Loucy (cell line): Measurements from ENCODE around the gene LKAAEAR1.

ENCODE experiments used
- H2AFZ ChIP-seq: fragments of 200-600 bp; sonication (generic); 2 replicates; pipeline ENCODE4 v1.6.0; 2016; ENCODE audit warnings: antibody characterized with exemption, mild to moderate bottlenecking, low read length, moderate library complexity
- H3F3A ChIP-seq: fragments of 200-600 bp; 2 replicates; pipeline ENCODE4 v1.6.0; 2016; ENCODE audit warnings: antibody characterized with exemption, low read depth, mild to moderate bottlenecking
- H3K27me3 ChIP-seq: fragments of 200-600 bp; sonication (generic); 2 replicates; pipeline ENCODE4 v1.6.1; 2014; ENCODE audit warnings: low read length, mild to moderate bottlenecking; ENCODE audit not compliant: insufficient read depth, poor library complexity, severe bottlenecking
- H3K36me3 ChIP-seq: fragments of 200-600 bp; sonication (generic); 2 replicates; pipeline ENCODE4 v1.6.1; 2016; ENCODE audit warnings: low read length; ENCODE audit not compliant: insufficient read depth
- H3K4me1 ChIP-seq: fragments of 200-600 bp; sonication (generic); 2 replicates; pipeline ENCODE4 v1.5.1; 2014; ENCODE audit warnings: low read length, mild to moderate bottlenecking; ENCODE audit not compliant: insufficient read depth, poor library complexity, severe bottlenecking
- H3K4me2 ChIP-seq: fragments of 200-600 bp; sonication (generic); 2 replicates; pipeline ENCODE4 v1.6.0; 2014; ENCODE audit warnings: antibody characterized with exemption, low read length, low read depth, mild to moderate bottlenecking; ENCODE audit not compliant: poor library complexity, severe bottlenecking
- H3K4me3 ChIP-seq: fragments of 200-600 bp; sonication (generic); 2 replicates; pipeline ENCODE4 v1.5.1; 2014; ENCODE audit warnings: low read length, mild to moderate bottlenecking, mixed read lengths; ENCODE audit not compliant: poor library complexity, severe bottlenecking
- H3K79me2 ChIP-seq: fragments of 200-600 bp; sonication (generic); 2 replicates; pipeline ENCODE4 v1.6.1; 2014; ENCODE audit warnings: low read length; ENCODE audit not compliant: insufficient read depth
- H3K9ac ChIP-seq: fragments of 200-600 bp; sonication (generic); 2 replicates; pipeline ENCODE4 v1.6.0; 2014; ENCODE audit warnings: mild to moderate bottlenecking, low read depth, low read length, moderate library complexity; ENCODE audit not compliant: poor library complexity, severe bottlenecking
- H3K9me2 ChIP-seq: fragments of 200-600 bp; sonication (generic); replicated peaks from 2 replicates; pipeline ENCODE4 v1.6.1; 2016; ENCODE audit warnings: low read depth, low read length, mixed read lengths
- H3K9me3 ChIP-seq: fragments of 200-600 bp; sonication (generic); 2 replicates; pipeline ENCODE4 v1.6.1; 2014; ENCODE audit warnings: mild to moderate bottlenecking, antibody characterized with exemption, low read length, low read depth; ENCODE audit not compliant: insufficient read depth
- H4K20me1 ChIP-seq: fragments of 200-600 bp; sonication (generic); 2 replicates; pipeline ENCODE4 v1.6.0; 2014; ENCODE audit warnings: antibody characterized with exemption, low read length, mild to moderate bottlenecking; ENCODE audit not compliant: insufficient read depth, poor library complexity, severe bottlenecking
- CTCF ChIP-seq: fragments of 200-600 bp; sonication (generic); conservative IDR thresholded peaks from 2 replicates; pipeline ENCODE4 v1.5.1; 2014; ENCODE audit warnings: mild to moderate bottlenecking, antibody characterized with exemption, low read length
- EZH2phosphoT487 ChIP-seq: fragments of 200-600 bp; IDR thresholded peaks from 2 replicates; pipeline ENCODE4 v1.6.1; 2018; ENCODE audit warnings: antibody characterized with exemption, mild to moderate bottlenecking, moderate library complexity, borderline replicate concordance

LKAAEAR1 gene

GRCh38 chr20:64078934-64079272 is 5.3 kb downstream of the LKAAEAR1 start:
- no peaks in the 10 kb centered on the region for H3K27me3 ChIP-seq

GRCh38 chr20:64077876-64078551 is 6.2 kb downstream of the LKAAEAR1 start:
- peaks cover 20% of the 10 kb centered on the region for H3F3A ChIP-seq
- no peak overlapping the region for H2AFZ ChIP-seq
- TF ChIP-seq EZH2phosphoT487 (no peak), CTCF (no peak)
- H3K4me2 ChIP-seq: peak overlapping the region; percentile 98
- H3K9me2 ChIP-seq: no peaks in the 10 kb centered on the region
- peak overlapping the region; percentile 86 for H3K9ac ChIP-seq
- no peaks in the 10 kb centered on the region for H3K9me3 ChIP-seq
- no peaks in the 10 kb centered on the region for H4K20me1 ChIP-seq
- H3K4me3 ChIP-seq: peak overlapping the region; percentile 83
- 0 out of 2 replicates have a peak, but pooled peaks cover 11% of the 10 kb centered on the region for H3K79me2 ChIP-seq
- H3K4me1 ChIP-seq: peaks cover 38% of the 10 kb centered on the region
- H3K36me3 ChIP-seq: no peaks in the 10 kb centered on the region
- no peaks in the 10 kb centered on the region for H3K27me3 ChIP-seq

More at GRCh38 chr20:64078934-64079272, 5.3 kb downstream of the LKAAEAR1 start:
- no peak overlapping the region for H2AFZ ChIP-seq
- H3K4me3 ChIP-seq: peak overlapping the region; percentile 83
- no peaks in the 10 kb centered on the region for H4K20me1 ChIP-seq
- peak overlapping the region; percentile 86 for H3K9ac ChIP-seq
- TF ChIP-seq CTCF: no peak
- no peak for TF ChIP-seq EZH2phosphoT487
- H3K9me3 ChIP-seq: no peaks in the 10 kb centered on the region
- no peaks in the 10 kb centered on the region for H3K9me2 ChIP-seq
- H3K4me1 ChIP-seq: peaks cover 42% of the 10 kb centered on the region
- peak overlapping the region; percentile 98 for H3K4me2 ChIP-seq
- peaks cover 20% of the 10 kb centered on the region for H3F3A ChIP-seq
- 0 out of 2 replicates have a peak, but pooled peaks cover 11% of the 10 kb centered on the region for H3K79me2 ChIP-seq
- no peaks in the 10 kb centered on the region for H3K36me3 ChIP-seq

GRCh38 chr20:64077541-64077875 is 6.7 kb downstream of the LKAAEAR1 start:
- peaks cover 20% of the 10 kb centered on the region for H3F3A ChIP-seq
- peak overlapping the region; percentile 86 for H3K9ac ChIP-seq
- H3K4me1 ChIP-seq: peaks cover 33% of the 10 kb centered on the region
- no peaks in the 10 kb centered on the region for H3K36me3 ChIP-seq
- H3K9me3 ChIP-seq: no peaks in the 10 kb centered on the region
- no peaks in the 10 kb centered on the region for H3K9me2 ChIP-seq
- 0 out of 2 replicates have a peak, but pooled peaks cover 11% of the 10 kb centered on the region for H3K79me2 ChIP-seq
- H4K20me1 ChIP-seq: no peaks in the 10 kb centered on the region
- no peaks in the 10 kb centered on the region for H3K27me3 ChIP-seq
- H3K4me2 ChIP-seq: peak overlapping the region; percentile 98
- TF ChIP-seq CTCF (no peak), EZH2phosphoT487 (no peak)
- no peak overlapping the region for H2AFZ ChIP-seq
- H3K4me3 ChIP-seq: peak overlapping the region; percentile 83
